Esophagus squamous epithelium (tissue), 5 donors: ENCODE measurements around the gene PDSS2. TPM values are rescaled to one million over a fixed set of nuclear protein-coding genes. Genes with fewer than 3 reads are reported as not detected.

Source experiments
- DNase-seq: peaks from one replicate; lab custom pipeline; 2025; lab: John Stamatoyannopoulos, UW
- H3K27ac ChIP-seq, 4 donors: fragments of 200-600 bp; sonication (generic); one replicate each; pipeline ENCODE4 v1.5.1; 2016 to 2019; ENCODE audit warnings: mild to moderate bottlenecking in 1 of 4
- H3K27me3 ChIP-seq, 4 donors: fragments of 200-600 bp; sonication (generic); 1 replicate in 3 of 4; 2 replicates in 1 of 4; pipeline versions ENCODE4 v1.5.1 to v1.6.0; 2017 to 2021; ENCODE audit warnings: antibody characterized with exemption in 1 of 4
- H3K36me3 ChIP-seq, 3 donors: fragments of 200-600 bp; sonication (generic); one replicate each; pipeline ENCODE4 v1.5.1; 2016 to 2019
- H3K4me1 ChIP-seq, 3 donors: fragments of 200-600 bp; sonication (generic); one replicate each; pipeline ENCODE4 v1.5.1; 2017 to 2019
- H3K4me3 ChIP-seq, 4 donors: fragments of 200-600 bp; sonication (generic); 1 replicate in 3 of 4; 2 replicates in 1 of 4; pipeline ENCODE4 v1.5.1; 2016 to 2019; ENCODE audit warnings: mild to moderate bottlenecking in 2 of 4, moderate library complexity in 1 of 4
- H3K9me3 ChIP-seq, 3 donors: fragments of 200-600 bp; sonication (generic); one replicate each; pipeline ENCODE4 v1.5.1; 2016 to 2019
- POLR2A ChIP-seq, 4 donors: fragments of 450-650 bp; IDR thresholded peaks; one replicate each; pipeline ENCODE4 v1.6.1; 2017; ENCODE audit warnings: antibody characterized with exemption in 4 of 4, mild to moderate bottlenecking in 4 of 4, moderate library complexity in 3 of 4
- WGBS, 2 donors: methylation state at CpG; one replicate each; pipeline ENCODE4 v1.1.5; 2018; 5-methylcytosine and 5-hydroxymethylcytosine counted together
- intact Hi-C: fragments of 100-400 bp; cut with DNase I; formaldehyde crosslinking; loops from one replicate; pipeline ENCODE4 v1.15.0; 2022
- total RNA-seq, 4 donors: library from RNA; depleted of rRNA; stranded (reverse); fragments of >200 nt; gene quantifications; one replicate each; pipeline ENCODE4 v1.1.0, GENCODE V29; 2016
- TF ChIP-seq, protein P1 (sequence below), 6 experiments: fragments of 450-650 bp in 4 of 6; fragments of 200-600 bp in 2 of 6; sonication (generic) in 2 of 6; IDR thresholded peaks; one replicate each; pipeline ENCODE4 v1.5.1; 2016 to 2019; ENCODE audit warnings: antibody characterized with exemption in 6 of 6, mild to moderate bottlenecking in 4 of 6, moderate library complexity in 4 of 6
- donor health status: DM: yes; HTN: yes; CAD: no.

The PDSS2 gene
- total RNA-seq, 4 donors from 2014 or later: 7.0 to 15.9 (median 12.3) TPM

GRCh38 chr6:107207251-107207873 is 252.0 kb downstream of the PDSS2 start:
- no peak for DNase-seq
- Histone ChIP-seq H3K27ac (no peak overlapping the region), H3K4me1 (no peaks in the 10 kb centered on the region), H3K27me3 (no peaks in the 10 kb centered on the region), H3K9me3 (peaks cover 0 to 5% (median 0%) of the 10 kb centered on the region in 3 donors), H3K4me3 (no peak overlapping the region), H3K36me3 (peaks cover 0 to 8% (median 0%) of the 10 kb centered on the region in 3 donors)
- TF ChIP-seq, protein P1, sequence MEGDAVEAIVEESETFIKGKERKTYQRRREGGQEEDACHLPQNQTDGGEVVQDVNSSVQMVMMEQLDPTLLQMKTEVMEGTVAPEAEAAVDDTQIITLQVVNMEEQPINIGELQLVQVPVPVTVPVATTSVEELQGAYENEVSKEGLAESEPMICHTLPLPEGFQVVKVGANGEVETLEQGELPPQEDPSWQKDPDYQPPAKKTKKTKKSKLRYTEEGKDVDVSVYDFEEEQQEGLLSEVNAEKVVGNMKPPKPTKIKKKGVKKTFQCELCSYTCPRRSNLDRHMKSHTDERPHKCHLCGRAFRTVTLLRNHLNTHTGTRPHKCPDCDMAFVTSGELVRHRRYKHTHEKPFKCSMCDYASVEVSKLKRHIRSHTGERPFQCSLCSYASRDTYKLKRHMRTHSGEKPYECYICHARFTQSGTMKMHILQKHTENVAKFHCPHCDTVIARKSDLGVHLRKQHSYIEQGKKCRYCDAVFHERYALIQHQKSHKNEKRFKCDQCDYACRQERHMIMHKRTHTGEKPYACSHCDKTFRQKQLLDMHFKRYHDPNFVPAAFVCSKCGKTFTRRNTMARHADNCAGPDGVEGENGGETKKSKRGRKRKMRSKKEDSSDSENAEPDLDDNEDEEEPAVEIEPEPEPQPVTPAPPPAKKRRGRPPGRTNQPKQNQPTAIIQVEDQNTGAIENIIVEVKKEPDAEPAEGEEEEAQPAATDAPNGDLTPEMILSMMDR (IDR thresholded peaks at IDR 0.05): no peak
- TF ChIP-seq POLR2A (IDR thresholded peaks at IDR 0.05): no peak
- intact Hi-C loops: no loop called here
- WGBS, 2 donors: 94 to 98% methylated on average over 4 of the region's 4 CpGs

DNA sequence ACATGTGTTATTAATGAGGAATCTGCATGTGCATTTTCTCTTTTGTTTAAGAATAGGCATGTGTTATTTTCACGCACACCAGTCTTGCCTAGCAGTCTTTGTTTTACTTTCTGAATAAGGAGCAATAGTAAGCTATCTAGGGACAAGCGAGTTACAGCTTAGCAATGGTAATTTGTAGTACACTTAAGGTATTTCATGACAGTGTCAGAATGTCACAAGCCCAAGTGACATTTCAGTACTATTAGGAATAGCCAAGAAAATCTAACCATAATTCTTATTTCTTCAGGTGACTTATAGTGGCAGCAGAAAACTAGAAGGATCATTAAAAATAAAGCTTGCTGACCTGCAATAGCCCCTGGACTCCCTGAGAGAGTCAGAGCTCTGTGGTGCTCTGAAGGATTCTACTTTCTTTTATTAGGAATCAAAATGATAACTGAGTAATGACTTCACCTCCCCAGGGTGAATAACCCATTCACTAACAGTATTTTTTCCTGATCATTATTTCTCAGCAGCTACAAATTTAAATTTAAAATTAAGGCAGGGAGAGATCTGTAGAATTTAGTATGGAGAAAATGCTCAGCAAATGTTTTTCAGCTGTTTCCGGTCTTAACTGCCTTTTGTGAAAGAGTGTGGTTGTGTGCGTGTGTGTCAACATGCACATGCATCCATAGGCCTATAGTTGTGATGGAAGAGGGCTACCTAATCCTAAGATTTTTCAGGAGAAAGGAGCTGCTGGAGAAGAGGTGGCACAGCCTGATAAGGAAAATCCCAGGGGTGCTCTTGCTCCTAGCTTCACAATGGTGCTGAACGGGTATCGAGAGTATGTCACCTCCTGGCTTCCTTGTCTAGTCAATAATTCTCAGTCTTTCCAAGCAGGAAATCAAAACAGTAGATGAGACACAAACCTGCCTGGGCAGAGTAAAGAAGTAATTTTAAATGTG is 254.0 kb downstream of the PDSS2 start:
- no peak for DNase-seq
- H3K4me3 ChIP-seq: no peak overlapping the region
- no peaks in the 10 kb centered on the region for H3K4me1 ChIP-seq
- intact Hi-C loops: no loop called here
- 96 to 99% methylated on average over 6 of the region's 6 CpGs for WGBS, 2 donors
- H3K27ac ChIP-seq: no peak overlapping the region
- H3K9me3 ChIP-seq: peaks cover 0 to 5% (median 0%) of the 10 kb centered on the region in 3 donors
- no peaks in the 10 kb centered on the region for H3K27me3 ChIP-seq
- TF ChIP-seq, protein P1 (IDR thresholded peaks at IDR 0.05): no peak
- TF ChIP-seq POLR2A (IDR thresholded peaks at IDR 0.05): no peak
- peaks cover 0 to 8% (median 0%) of the 10 kb centered on the region in 3 donors for H3K36me3 ChIP-seq

- H3K4me1 ChIP-seq: no peaks in the 10 kb centered on the region
- H3K4me3 ChIP-seq: no peak overlapping the region
- no peak for DNase-seq
- 64 to 81% methylated on average over 4 of the region's 4 CpGs for WGBS, 2 donors
- H3K27me3 ChIP-seq: no peaks in the 10 kb centered on the region
- TF ChIP-seq POLR2A (IDR thresholded peaks at IDR 0.05): no peak
- TF ChIP-seq, protein P1 (IDR thresholded peaks at IDR 0.05): no peak
- H3K36me3 ChIP-seq: peaks cover 0 to 8% (median 0%) of the 10 kb centered on the region in 3 donors
- H3K9me3 ChIP-seq: peaks cover 0 to 5% (median 0%) of the 10 kb centered on the region in 3 donors
- intact Hi-C loops: no loop called here
- no peak overlapping the region for H3K27ac ChIP-seq
Observed at GRCh38 chr6:107202876-107203468, 256.4 kb downstream of the PDSS2 start.

DNA sequence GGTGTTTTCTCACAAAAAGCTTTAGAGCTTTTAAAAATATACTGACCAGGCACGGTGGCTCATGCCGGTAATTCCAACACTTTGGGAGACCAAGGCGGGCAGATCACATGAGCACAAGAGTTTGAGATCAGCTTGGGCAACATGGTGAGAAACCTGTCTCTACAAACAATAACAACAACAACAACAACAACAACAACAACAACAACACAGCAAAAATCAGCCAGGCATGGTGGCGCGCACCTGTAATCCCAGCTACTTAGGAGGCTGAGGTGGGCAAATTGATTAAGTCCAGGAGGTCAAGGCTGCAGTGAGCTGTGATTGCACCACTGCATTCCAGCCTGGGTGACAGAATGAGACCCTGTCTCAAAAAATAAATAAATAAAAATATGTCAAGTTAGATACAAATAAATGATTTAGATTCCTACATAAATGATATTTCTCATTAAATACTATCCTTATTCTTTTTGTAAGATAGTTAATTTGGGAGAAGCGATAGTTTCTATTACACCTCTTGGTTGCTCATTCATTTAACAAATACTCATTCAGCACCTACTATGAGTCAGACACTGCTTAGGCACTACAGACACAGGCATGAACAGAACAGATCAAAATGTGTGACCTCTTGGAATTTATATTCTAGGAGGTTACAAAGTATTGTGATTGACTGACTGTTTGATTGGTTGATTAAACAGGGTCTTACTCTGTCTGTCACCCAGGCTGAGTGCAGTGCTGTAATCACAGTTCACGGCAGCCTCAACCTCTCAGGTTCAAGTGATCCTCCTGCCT is 260.5 kb downstream of the PDSS2 start:
- Histone ChIP-seq H3K27me3 (no peaks in the 10 kb centered on the region), H3K9me3 (no peaks in the 10 kb centered on the region), H3K27ac (no peak overlapping the region), H3K4me1 (no peaks in the 10 kb centered on the region), H3K4me3 (no peak overlapping the region), H3K36me3 (no peaks in the 10 kb centered on the region)
- DNase-seq: no peak
- intact Hi-C loops: no loop called here
- WGBS, 2 donors: 97% methylated on average over 7 of the region's 7 CpGs
- no peak for TF ChIP-seq POLR2A (IDR thresholded peaks at IDR 0.05)
- TF ChIP-seq, protein P1 (IDR thresholded peaks at IDR 0.05): no peak
